H9 (cell line): ENCODE results near the gene MPP1. TPM values are rescaled to one million over a fixed set of nuclear protein-coding genes. Genes with fewer than 3 reads are reported as not detected.
A peak's percentile ranks its signal among the peaks of the same experiment; 100 is the strongest.

Experiments used
- DNase-seq: peaks from one replicate; pipeline ENCODE4 v3.0.0-alpha.2; 2017
- H2AFZ ChIP-seq: one replicate; pipeline ENCODE4 v1.6.1; 2013; ENCODE audit warnings: mild to moderate bottlenecking, low read length, control low read depth, moderate library complexity
- H2AK5ac ChIP-seq: 2 replicates; pipeline ENCODE4 v1.6.1; 2013; ENCODE audit warnings: low read length, control low read depth, mixed read lengths; ENCODE audit not compliant: insufficient read length
- H2BK120ac ChIP-seq: one replicate; pipeline ENCODE4 v1.6.1; 2013; ENCODE audit warnings: low read depth, mild to moderate bottlenecking, low read length, control low read depth, inconsistent platforms; ENCODE audit not compliant: poor library complexity, severe bottlenecking
- H2BK12ac ChIP-seq: 2 replicates; pipeline ENCODE4 v1.6.1; 2013; ENCODE audit warnings: low read length, control low read depth, mixed read lengths, low read depth; ENCODE audit not compliant: insufficient read length
- H2BK15ac ChIP-seq: 2 replicates; pipeline ENCODE4 v1.6.1; 2013; ENCODE audit warnings: low read depth, low read length, control low read depth
- H2BK20ac ChIP-seq: one replicate; pipeline ENCODE4 v1.6.1; 2013; ENCODE audit warnings: low read depth, mild to moderate bottlenecking, low read length, control low read depth, inconsistent platforms; ENCODE audit not compliant: poor library complexity, severe bottlenecking
- H2BK5ac ChIP-seq: 2 replicates; pipeline ENCODE4 v1.6.1; 2013; ENCODE audit warnings: low read length, control low read depth, mixed read lengths; ENCODE audit not compliant: insufficient read length
- H3K14ac ChIP-seq: 2 replicates; pipeline ENCODE4 v1.6.1; 2013; ENCODE audit warnings: low read length, control low read depth; ENCODE audit not compliant: insufficient read depth
- H3K18ac ChIP-seq: 2 replicates; pipeline ENCODE4 v1.6.1; 2013; ENCODE audit warnings: low read depth, mild to moderate bottlenecking, mixed read lengths, low read length, control low read depth; ENCODE audit not compliant: insufficient read length
- H3K23ac ChIP-seq: 2 replicates; pipeline ENCODE4 v1.6.1; 2013; ENCODE audit warnings: low read length, control low read depth, mixed read lengths, low read depth; ENCODE audit not compliant: insufficient read length
- H3K23me2 ChIP-seq: 2 replicates; pipeline ENCODE4 v1.6.1; 2013; ENCODE audit warnings: low read depth, mild to moderate bottlenecking, mixed read lengths, low read length, control low read depth; ENCODE audit not compliant: insufficient read length, poor library complexity, severe bottlenecking
- H3K27ac ChIP-seq: 2 replicates; pipeline ENCODE4 v1.5.1; 2013; ENCODE audit warnings: low read length, control low read depth, mixed read lengths, low read depth; ENCODE audit not compliant: insufficient read length
- H3K27me3 ChIP-seq: 2 replicates; pipeline ENCODE4 v1.6.1; 2013; ENCODE audit warnings: low read length, control low read depth, inconsistent platforms; ENCODE audit not compliant: insufficient read depth
- H3K4ac ChIP-seq: 2 replicates; pipeline ENCODE4 v1.6.1; 2013; ENCODE audit warnings: low read depth, mild to moderate bottlenecking, control low read depth, inconsistent platforms, low read length, moderate library complexity
- H3K4me1 ChIP-seq: 2 replicates; pipeline ENCODE4 v1.6.1; 2013; ENCODE audit warnings: low read length, control low read depth, inconsistent platforms; ENCODE audit not compliant: insufficient read depth
- H3K4me2 ChIP-seq: 2 replicates; pipeline ENCODE4 v1.6.1; 2013; ENCODE audit warnings: low read length, control low read depth, mixed read lengths; ENCODE audit not compliant: insufficient read length, insufficient read depth
- H3K56ac ChIP-seq: 2 replicates; pipeline ENCODE4 v1.6.1; 2013; ENCODE audit warnings: low read depth, mild to moderate bottlenecking, mixed read lengths, low read length, control low read depth; ENCODE audit not compliant: insufficient read length
- H3K79me1 ChIP-seq: 2 replicates; pipeline ENCODE4 v1.6.1; 2013; ENCODE audit warnings: low read depth, mild to moderate bottlenecking, moderate library complexity, low read length, control low read depth, inconsistent platforms; ENCODE audit not compliant: insufficient read depth, poor library complexity, severe bottlenecking
- H3K79me2 ChIP-seq: 2 replicates; pipeline ENCODE4 v1.6.1; 2013; ENCODE audit warnings: low read length, control low read depth, inconsistent platforms; ENCODE audit not compliant: insufficient read depth
- H3K9ac ChIP-seq: 2 replicates; pipeline ENCODE4 v1.6.1; 2013; ENCODE audit warnings: low read length, control low read depth, mixed read lengths; ENCODE audit not compliant: insufficient read length; ENCODE audit errors: extremely low read depth
- H3K9me3 ChIP-seq: one replicate; pipeline ENCODE4 v1.6.1; 2013; ENCODE audit warnings: low read depth, low read length, inconsistent platforms; ENCODE audit not compliant: control insufficient read depth
- H3T11ph ChIP-seq: one replicate; pipeline ENCODE4 v1.6.1; 2013; ENCODE audit warnings: mild to moderate bottlenecking, low read length, control low read depth, inconsistent platforms
- H4K20me1 ChIP-seq: one replicate; pipeline ENCODE4 v1.6.1; 2013; ENCODE audit not compliant: control insufficient read depth, insufficient read length, insufficient read depth
- H4K5ac ChIP-seq: 2 replicates; pipeline ENCODE4 v1.6.1; 2013; ENCODE audit warnings: low read depth, mild to moderate bottlenecking, mixed read lengths, low read length, control low read depth; ENCODE audit not compliant: insufficient read length
- H4K8ac ChIP-seq: replicated peaks from 2 replicates; pipeline ENCODE4 v1.6.1; 2013; ENCODE audit warnings: low read length, control low read depth, mixed read lengths, low read depth; ENCODE audit not compliant: insufficient read length
- H4K91ac ChIP-seq: 2 replicates; pipeline ENCODE4 v1.6.1; 2013; ENCODE audit warnings: low read depth, mild to moderate bottlenecking, moderate library complexity, mixed read lengths, low read length, control low read depth; ENCODE audit not compliant: insufficient read length
- H3K27ac Mint-ChIP-seq, 3 experiments: 2 replicates in 2 of 3; 3 replicates in 1 of 3; pipeline ENCODE4 v1.8.0; 2020 to 2021; ENCODE audit warnings: mixed read lengths in 3 of 3, mild to moderate bottlenecking in 1 of 3, moderate library complexity in 1 of 3
- H3K27me3 Mint-ChIP-seq: 2 replicates; pipeline ENCODE4 v1.8.0; 2021; ENCODE audit warnings: low read depth, mild to moderate bottlenecking, moderate library complexity, mixed read lengths
- H3K36me3 Mint-ChIP-seq, 3 experiments: 2 replicates in 2 of 3; 3 replicates in 1 of 3; pipeline ENCODE4 v1.8.0; 2020 to 2021; ENCODE audit warnings: low read depth in 3 of 3, mixed read lengths in 3 of 3; ENCODE audit not compliant: insufficient read depth in 1 of 3
- H3K4me1 Mint-ChIP-seq, 2 experiments: 2 replicates each; pipeline ENCODE4 v1.8.0; 2020; ENCODE audit warnings: mixed read lengths in 2 of 2
- H3K4me3 Mint-ChIP-seq, 2 experiments: 2 replicates in 1 of 2; 3 replicates in 1 of 2; pipeline ENCODE4 v1.8.0; 2020 to 2021; ENCODE audit warnings: mild to moderate bottlenecking in 2 of 2, mixed read lengths in 2 of 2, moderate library complexity in 1 of 2
- H3K9me3 Mint-ChIP-seq, 2 experiments: 2 replicates in 1 of 2; 3 replicates in 1 of 2; pipeline ENCODE4 v1.8.0; 2020; ENCODE audit warnings: mild to moderate bottlenecking in 2 of 2, mixed read lengths in 2 of 2, moderate library complexity in 1 of 2
- CTCF ChIP-seq: fragments of 200-600 bp; sonication (generic); conservative IDR thresholded peaks from 3 replicates; pipeline ENCODE4 v1.8.0; 2021; ENCODE audit warnings: antibody characterized with exemption, mild to moderate bottlenecking
- whole genome bisulfite sequencing: extraction: QIAGEN DNeasy Blood & Tissue Kit; methylation state at CpG from one replicate; pipeline ENCODE4 v1.1.7; 2013; ENCODE audit warnings: missing lambda C conversion rate, low lambda C conversion rate, mixed read lengths; ENCODE audit not compliant: insufficient read length; ENCODE audit errors: extremely low coverage; 5-methylcytosine and 5-hydroxymethylcytosine counted together
- total RNA-seq: library from RNA; stranded (reverse); gene quantifications from 2 replicates; pipeline ENCODE4 v1.2.1, GENCODE V29; 2021

Gene MPP1
- total RNA-seq, 1 experiment from 2014 or later: 17.9 TPM

DNA sequence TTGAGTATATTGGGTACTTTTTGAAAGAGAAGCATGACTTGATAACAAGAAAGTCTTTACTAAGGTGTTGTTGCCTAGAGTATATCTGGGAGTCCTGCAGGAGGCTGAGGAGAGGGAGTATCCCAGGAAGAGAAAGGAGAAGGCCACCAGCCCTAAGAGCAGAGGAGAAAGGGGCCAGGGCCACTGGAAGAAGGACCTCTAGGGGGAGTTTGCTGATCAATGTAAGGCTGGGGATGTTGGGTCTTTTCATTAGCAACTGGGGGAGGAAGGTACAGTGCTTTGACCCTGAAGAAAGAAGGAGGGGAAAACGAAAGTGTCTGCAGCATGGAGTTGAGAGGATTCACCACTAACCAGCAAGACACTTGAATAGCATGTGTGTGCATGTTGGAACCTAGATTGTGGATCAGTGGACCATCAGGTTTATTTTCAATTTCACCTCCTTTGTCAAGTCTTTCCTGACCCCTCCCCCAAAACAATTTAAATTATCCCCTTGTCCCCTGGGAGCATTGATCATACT lies 24.7 kb upstream of the MPP1 start:
- peaks cover 0 to 8% of the 10 kb centered on the region in 2 experiments; a peak in 1 of 4 replicates for H3K4me1 Mint-ChIP-seq
- H2BK20ac ChIP-seq: no peak overlapping the region

More for the DNA sequence above, 24.7 kb upstream of the MPP1 start:
- Histone ChIP-seq H3K4ac (no peak overlapping the region), H4K91ac (no peak overlapping the region), H3T11ph (no peak overlapping the region), H3K18ac (no peak overlapping the region), H2BK5ac (no peak overlapping the region), H4K8ac (no peak overlapping the region), H2AK5ac (no peak overlapping the region), H3K9ac (no peak overlapping the region), H3K23me2 (no peaks in the 10 kb centered on the region), H3K79me2 (no peaks in the 10 kb centered on the region), H3K56ac (no peak overlapping the region), H3K14ac (no peak overlapping the region), H3K4me2 (no peak overlapping the region), H3K79me1 (no peaks in the 10 kb centered on the region), H3K27ac (no peak overlapping the region), H4K20me1 (no peaks in the 10 kb centered on the region), H2BK12ac (no peak overlapping the region), H3K23ac (no peak overlapping the region), H2BK15ac (no peak overlapping the region), H2AFZ (no peak overlapping the region), H4K5ac (no peak overlapping the region), H2BK120ac (no peak overlapping the region), H3K9me3 (peaks cover 46% of the 10 kb centered on the region), H3K27me3 (no peaks in the 10 kb centered on the region), H3K4me1 (no peaks in the 10 kb centered on the region; the same call in 1 of the 2 replicates)
- peak; percentile 25; the same call in 1 of the 3 replicates for TF ChIP-seq CTCF
- H3K27me3 Mint-ChIP-seq: no peaks in the 10 kb centered on the region; the same call in none of the 2 replicates
- DNase-seq: no peak
- peaks cover 0 to 1% (median 0%) of the 10 kb centered on the region in 3 experiments; a peak in 2 of 7 replicates for H3K36me3 Mint-ChIP-seq
- peaks cover 58 to 63% of the 10 kb centered on the region in 2 experiments for H3K9me3 Mint-ChIP-seq
- H3K27ac Mint-ChIP-seq: no peak overlapping the region
- H3K4me3 Mint-ChIP-seq: no peak overlapping the region
- no CpG with 5 or more reads among the region's 1 CpG for WGBS
